IPS-20b (cell line): Measurements from ENCODE around the gene PALLD.

Experiments used
- H3K27ac ChIP-seq: one replicate; pipeline ENCODE4 v1.5.1; 2013; ENCODE audit warnings: low read length
- H3K27me3 ChIP-seq: 2 replicates; pipeline ENCODE4 v1.6.1; 2013; ENCODE audit warnings: mild to moderate bottlenecking, low read length, inconsistent platforms; ENCODE audit not compliant: insufficient read depth
- H3K36me3 ChIP-seq: 2 replicates; pipeline ENCODE4 v1.6.1; 2013; ENCODE audit warnings: low read depth, mild to moderate bottlenecking, inconsistent platforms, low read length, moderate library complexity; ENCODE audit not compliant: insufficient read depth
- H3K4me1 ChIP-seq: 2 replicates; pipeline ENCODE4 v1.6.1; 2013; ENCODE audit warnings: mild to moderate bottlenecking, control low read depth, inconsistent platforms, low read length, moderate library complexity; ENCODE audit not compliant: insufficient read depth
- H3K4me3 ChIP-seq: 2 replicates; pipeline ENCODE4 v1.5.1; 2013; ENCODE audit warnings: mild to moderate bottlenecking, low read length, inconsistent platforms
- H3K9ac ChIP-seq: 2 replicates; pipeline ENCODE4 v1.6.1; 2013; ENCODE audit warnings: low read depth, mild to moderate bottlenecking, inconsistent platforms, low read length, moderate library complexity
- H3K9me3 ChIP-seq: 2 replicates; pipeline ENCODE4 v1.6.1; 2013; ENCODE audit warnings: mild to moderate bottlenecking, low read depth, low read length, inconsistent platforms; ENCODE audit not compliant: insufficient read depth

Gene PALLD

DNA sequence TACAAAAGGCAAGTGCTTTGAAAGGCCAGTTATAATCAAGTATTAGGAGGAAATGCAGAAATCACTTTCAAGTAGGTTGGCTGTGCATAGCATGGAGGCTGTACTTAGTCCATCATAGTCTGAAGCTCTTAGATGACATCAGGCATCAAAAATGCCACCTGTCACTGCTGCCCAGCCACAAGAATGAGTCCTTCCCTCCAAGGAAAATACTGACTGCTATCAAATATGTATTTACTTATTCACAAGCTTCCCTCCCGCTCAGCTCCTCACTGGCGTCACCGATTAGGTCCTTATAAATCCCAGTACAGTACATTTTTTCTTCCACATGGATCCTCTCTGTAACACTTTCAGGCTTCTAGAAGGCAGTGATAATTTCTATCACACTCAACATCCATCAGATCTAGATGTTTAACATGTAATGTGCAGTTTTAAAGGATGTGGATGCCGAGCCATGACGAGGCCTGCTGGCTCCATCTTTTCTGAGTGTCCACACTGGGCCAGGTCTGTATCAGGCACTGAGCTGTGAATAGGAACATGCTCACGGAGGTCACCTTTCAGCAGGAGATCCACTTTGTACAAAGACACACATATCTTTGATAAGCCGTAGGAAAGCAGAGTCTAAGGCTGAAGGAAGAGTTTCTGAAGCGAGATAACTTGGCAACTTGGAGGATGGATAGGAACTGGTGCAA lies 121.9 kb downstream of the PALLD start:
- Histone ChIP-seq H3K27ac (no peak overlapping the region), H3K4me3 (no peak overlapping the region), H3K36me3 (no peaks in the 10 kb centered on the region), H3K9me3 (no peaks in the 10 kb centered on the region), H3K9ac (no peak overlapping the region), H3K27me3 (no peaks in the 10 kb centered on the region), H3K4me1 (peaks cover 26% of the 10 kb centered on the region)

DNA sequence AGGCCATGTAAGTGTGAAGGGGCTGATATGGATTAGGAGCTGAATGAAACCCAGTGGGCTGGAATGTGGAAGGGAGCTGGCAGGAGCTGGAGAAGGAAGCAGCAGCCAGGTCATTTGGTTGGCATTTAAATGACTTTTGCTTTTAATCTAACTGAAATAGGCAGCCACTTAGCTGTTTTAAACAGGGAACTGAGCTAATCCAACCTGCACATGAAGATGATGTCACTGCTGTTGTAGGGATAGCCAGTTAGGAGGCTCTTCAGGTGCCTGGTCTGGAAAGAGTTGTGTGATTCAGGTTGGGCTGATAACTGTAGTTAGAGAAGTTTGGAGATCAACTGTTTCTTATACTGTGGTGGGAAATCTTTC lies 122.4 kb downstream of the PALLD start:
- Histone ChIP-seq H3K36me3 (no peaks in the 10 kb centered on the region), H3K4me1 (peaks cover 26% of the 10 kb centered on the region), H3K27me3 (no peaks in the 10 kb centered on the region), H3K4me3 (no peak overlapping the region), H3K9me3 (no peaks in the 10 kb centered on the region), H3K9ac (no peak overlapping the region), H3K27ac (no peak overlapping the region)

DNA sequence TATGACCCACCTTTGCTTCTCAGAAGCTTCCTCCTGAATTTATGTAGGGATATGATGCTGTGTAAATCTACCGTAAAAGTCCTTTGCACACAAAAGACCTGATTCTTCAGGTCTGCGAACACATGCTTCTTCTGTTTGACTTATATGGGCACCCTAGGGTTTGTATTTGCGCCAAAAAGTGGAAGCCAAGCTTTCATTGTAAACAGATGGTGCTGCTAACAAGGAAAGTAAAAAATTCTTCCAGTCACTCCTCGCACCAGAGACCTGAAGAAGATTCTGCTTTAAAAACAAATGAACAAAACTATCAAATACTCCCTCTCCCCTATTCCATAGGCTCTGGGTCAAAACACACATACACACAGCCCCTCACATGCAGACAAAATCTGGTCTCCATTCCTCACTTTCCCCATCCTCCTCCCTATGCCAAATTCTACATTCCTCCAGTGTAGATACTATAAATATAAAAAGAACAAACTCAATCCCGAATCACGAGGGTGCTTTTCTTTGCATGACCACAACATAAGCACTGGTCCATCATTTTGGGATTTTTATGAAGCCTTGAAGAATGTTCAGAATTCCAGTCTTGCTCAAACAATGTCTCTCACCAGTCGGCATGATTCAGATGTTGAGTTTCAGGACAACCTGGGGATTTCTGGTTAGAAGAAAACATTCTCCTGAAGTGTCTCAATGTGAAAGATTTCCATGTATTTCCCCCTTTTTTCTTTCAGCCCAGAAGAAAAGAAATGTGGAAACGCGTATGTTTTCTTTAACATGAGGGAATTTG lies 125.1 kb downstream of the PALLD start:
- Histone ChIP-seq H3K9me3 (no peaks in the 10 kb centered on the region), H3K4me1 (peaks cover 7% of the 10 kb centered on the region; the same call in 1 of the 2 replicates), H3K9ac (no peak overlapping the region), H3K36me3 (no peaks in the 10 kb centered on the region), H3K27me3 (no peaks in the 10 kb centered on the region), H3K4me3 (no peak overlapping the region), H3K27ac (no peak overlapping the region)

DNA sequence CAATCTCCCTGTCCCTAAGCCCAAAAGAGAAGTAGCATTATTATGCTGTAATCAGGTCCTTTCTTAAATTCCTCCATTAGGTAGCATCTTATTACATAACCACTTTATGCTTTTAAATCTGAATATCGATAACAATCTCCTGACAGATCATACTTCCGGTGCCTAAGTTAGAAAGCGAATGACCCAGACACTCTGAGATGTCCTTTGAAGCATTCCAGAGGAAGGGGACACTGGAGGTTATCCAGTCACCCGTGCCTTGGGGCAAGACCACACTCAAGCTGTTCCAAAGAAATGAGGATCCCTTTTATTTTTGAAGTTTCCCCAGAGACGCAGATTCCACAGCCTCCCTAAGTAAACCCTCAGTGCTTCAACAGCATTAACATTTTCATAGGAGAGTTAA lies 125.7 kb downstream of the PALLD start:
- H3K4me1 ChIP-seq = peaks cover 7% of the 10 kb centered on the region; the same call in 1 of the 2 replicates
- H3K4me3 ChIP-seq = no peak overlapping the region
- no peaks in the 10 kb centered on the region for H3K27me3 ChIP-seq
- no peaks in the 10 kb centered on the region for H3K36me3 ChIP-seq
- no peak overlapping the region for H3K27ac ChIP-seq
- no peak overlapping the region for H3K9ac ChIP-seq
- H3K9me3 ChIP-seq = no peaks in the 10 kb centered on the region

DNA sequence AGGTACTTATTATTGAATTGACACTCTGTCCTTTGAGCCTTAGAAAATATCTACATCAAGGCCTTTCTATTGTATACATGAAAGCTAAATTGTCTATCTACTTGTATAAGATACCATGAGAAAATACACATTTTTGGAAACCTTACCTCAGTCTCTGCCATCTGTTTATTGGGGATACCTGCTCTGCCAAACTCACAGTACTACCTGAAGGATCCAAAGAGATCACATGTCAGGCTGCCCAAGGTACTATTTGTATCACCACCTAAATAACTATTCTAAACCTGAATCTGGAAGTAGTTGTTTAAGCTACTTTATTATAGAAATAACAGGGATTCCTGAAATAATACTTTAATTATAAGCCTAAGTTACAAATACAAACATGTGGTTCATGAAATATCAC lies 126.2 kb downstream of the PALLD start:
- H3K9me3 ChIP-seq = no peaks in the 10 kb centered on the region
- H3K4me1 ChIP-seq = peaks cover 7% of the 10 kb centered on the region; the same call in 1 of the 2 replicates
- H3K4me3 ChIP-seq = no peak overlapping the region
- H3K36me3 ChIP-seq = no peaks in the 10 kb centered on the region
- no peak overlapping the region for H3K9ac ChIP-seq
- no peak overlapping the region for H3K27ac ChIP-seq
- no peaks in the 10 kb centered on the region for H3K27me3 ChIP-seq

DNA sequence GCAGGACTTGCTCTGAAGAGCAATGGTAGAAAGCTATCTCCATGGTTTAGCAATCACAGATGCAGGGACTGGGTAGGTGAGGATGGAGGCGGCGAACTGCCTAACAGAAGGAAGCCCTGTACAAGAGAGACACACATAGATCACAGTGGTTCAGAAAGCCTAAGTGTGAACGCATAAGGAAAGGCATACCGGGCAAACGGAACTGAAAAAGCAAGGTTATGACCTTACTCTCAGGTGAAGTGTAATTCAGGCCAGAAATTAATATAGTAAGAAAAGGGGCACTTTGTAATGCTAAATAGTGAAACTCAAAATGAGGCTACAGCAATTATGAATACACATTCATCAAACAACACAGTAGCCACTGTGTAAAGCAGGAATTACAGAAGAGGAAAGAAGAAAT lies 126.6 kb downstream of the PALLD start:
- H3K9me3 ChIP-seq = no peaks in the 10 kb centered on the region
- H3K9ac ChIP-seq = no peak overlapping the region
- H3K4me1 ChIP-seq = peaks cover 7% of the 10 kb centered on the region; the same call in 1 of the 2 replicates
- H3K4me3 ChIP-seq = no peak overlapping the region
- no peak overlapping the region for H3K27ac ChIP-seq
- H3K27me3 ChIP-seq = no peaks in the 10 kb centered on the region
- no peaks in the 10 kb centered on the region for H3K36me3 ChIP-seq

DNA sequence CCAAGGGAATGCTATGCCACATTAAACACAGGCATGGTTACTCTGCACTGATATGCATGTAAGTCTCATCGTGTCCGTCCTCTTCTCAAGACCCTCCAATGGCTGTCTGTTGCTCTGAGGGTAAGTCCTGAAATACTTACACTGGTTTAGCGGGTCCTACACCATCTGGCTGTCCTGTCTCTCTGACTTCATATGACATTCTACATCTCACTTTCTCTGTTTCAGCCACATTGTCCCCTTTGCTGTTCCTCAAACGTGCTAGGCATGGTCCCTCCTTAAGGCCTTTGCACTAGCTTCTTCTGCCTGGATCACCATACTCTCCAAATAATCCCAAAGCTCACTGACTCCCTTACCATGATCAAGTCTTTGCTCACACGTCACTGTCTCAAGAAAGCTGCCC lies 131.4 kb downstream of the PALLD start:
- Histone ChIP-seq H3K27ac (no peak overlapping the region), H3K4me1 (peaks cover 12% of the 10 kb centered on the region; the same call in 1 of the 2 replicates), H3K4me3 (no peak overlapping the region), H3K9ac (no peak overlapping the region), H3K36me3 (no peaks in the 10 kb centered on the region), H3K9me3 (no peaks in the 10 kb centered on the region), H3K27me3 (peaks cover 18% of the 10 kb centered on the region)

DNA sequence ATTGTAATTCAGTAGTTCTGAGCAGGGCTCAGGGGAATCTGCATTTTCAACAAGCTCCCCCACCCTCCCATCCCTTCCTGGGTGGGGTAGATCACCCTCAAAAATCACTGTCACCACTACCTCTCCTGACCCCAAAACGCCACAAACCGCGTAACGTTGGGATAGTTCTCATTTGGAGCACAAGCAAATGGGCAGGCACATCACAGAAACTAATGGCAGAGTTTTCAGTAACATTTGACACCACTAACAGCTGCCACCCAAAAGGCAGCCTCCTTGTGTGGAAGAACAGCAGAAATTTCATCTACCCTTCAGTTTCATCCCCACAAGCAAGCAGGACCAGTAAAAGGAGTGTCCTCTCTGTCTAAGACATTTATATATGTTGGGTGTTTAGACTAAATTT lies 132.7 kb downstream of the PALLD start:
- Histone ChIP-seq H3K4me3 (no peak overlapping the region), H3K4me1 (peaks cover 15% of the 10 kb centered on the region; the same call in 1 of the 2 replicates), H3K27ac (no peak overlapping the region), H3K9ac (no peak overlapping the region), H3K36me3 (no peaks in the 10 kb centered on the region), H3K27me3 (peaks cover 18% of the 10 kb centered on the region), H3K9me3 (no peaks in the 10 kb centered on the region)

DNA sequence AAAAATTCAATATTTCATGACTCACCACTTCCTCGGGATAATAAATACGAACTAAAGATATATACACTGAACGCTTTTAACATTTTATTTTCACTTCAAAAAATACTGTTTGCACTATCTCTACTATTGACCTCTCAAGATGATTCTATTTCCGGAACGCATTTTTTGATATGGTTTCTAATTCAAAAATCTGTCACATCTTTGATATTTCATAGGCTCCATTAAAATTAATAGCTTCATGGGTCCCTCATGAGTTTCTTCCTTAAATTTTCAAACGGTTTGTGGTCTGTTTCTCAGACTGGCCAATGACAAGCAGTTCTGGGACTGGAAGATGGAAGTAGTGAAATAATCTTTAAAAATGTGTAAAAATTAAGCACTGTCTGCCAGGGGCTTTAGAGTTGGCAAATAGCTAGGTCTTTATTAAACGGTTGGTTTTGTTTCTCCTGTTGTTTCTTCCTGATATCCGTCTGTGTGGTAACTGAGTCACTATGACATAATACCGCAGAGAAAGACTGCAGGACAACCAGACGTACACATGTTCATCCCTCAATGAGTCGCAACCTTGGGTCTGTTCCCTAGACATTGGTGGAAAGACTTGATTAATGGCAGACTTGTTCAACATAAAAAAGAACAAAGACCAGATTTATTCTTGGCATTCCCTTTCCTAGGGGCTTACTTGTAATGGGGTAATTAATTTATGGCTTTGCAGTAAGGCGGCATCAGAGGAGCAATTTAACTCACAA lies 133.8 kb downstream of the PALLD start:
- Histone ChIP-seq H3K27me3 (peaks cover 18% of the 10 kb centered on the region), H3K4me1 (peaks cover 15% of the 10 kb centered on the region; the same call in 1 of the 2 replicates), H3K4me3 (peak overlapping the region; percentile 91), H3K9me3 (no peaks in the 10 kb centered on the region), H3K36me3 (no peaks in the 10 kb centered on the region), H3K27ac (no peak overlapping the region), H3K9ac (peak overlapping the region; percentile 71; the same call in 1 of the 2 replicates)

DNA sequence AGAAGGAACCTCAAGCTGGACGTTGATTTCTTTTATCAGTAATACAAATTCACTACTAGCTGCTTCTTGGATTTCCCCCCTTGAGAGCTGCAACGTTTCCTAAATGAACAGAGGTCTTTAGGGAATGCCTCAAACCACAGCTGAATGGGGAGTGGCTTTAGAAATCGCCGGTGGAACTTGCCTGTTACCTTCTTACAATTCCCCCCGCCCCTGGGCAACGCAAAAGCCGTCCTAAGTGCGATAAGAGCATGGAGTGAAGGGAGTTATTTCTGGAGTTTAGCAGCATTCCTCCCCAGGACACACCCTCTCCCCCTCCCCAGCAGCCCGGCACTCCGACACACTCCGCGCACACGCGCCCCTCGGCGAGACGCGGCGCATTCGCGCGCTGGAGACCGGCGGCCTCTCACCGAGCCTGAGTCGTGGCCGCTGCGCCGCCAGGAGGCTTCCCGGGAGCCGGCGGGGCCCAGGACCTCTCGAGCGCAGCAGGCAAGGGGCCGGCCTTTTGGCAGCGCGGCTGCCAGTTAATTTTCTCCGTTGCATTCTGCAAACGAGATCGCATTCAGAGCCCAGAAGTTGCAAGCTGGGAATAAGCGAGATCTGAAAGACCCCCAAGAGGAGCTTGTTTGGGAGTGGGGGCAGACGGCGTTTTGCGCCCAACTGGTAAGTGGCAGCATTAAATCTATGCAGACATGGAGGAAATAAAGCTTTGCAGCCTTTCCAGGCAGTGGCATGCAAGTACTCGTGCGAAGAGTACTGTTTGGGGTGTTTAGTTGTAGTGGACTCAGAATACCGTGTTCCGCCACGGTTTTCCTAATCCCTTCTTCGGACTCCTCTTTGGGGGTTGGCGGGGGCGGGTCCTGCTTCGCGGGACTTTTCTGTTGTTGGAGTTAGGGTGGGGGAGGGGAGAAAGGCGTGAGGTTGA lies 134.7 kb downstream of the PALLD start:
- Histone ChIP-seq H3K27ac (no peak overlapping the region), H3K9ac (peak overlapping the region; percentile 71), H3K4me1 (peaks cover 15% of the 10 kb centered on the region; the same call in 1 of the 2 replicates), H3K9me3 (no peaks in the 10 kb centered on the region), H3K36me3 (no peaks in the 10 kb centered on the region), H3K27me3 (peaks cover 18% of the 10 kb centered on the region), H3K4me3 (peak overlapping the region; percentile 91)

DNA sequence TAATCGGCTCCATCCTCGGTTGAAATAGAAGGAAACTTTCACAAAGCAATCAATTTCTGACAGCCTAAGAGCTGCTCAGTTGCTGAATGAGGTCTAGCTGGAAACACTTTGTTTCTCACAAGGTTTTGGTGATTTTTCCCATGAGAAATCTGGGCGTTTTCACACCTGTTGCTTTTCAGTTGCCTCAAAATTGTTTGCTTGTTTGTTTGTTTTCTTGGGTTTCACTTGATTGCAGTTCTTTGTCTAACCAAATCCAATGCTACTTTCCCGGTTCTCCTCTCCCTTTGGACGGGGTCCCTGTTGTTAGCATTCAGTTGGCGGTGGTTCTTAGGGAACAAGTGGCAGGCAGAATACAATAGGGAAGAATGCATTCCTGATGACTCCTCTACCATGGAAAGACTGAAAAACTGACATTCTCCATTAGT lies 135.5 kb downstream of the PALLD start:
- peak overlapping the region; percentile 91 for H3K4me3 ChIP-seq
- H3K27me3 ChIP-seq = peaks cover 18% of the 10 kb centered on the region
- H3K9ac ChIP-seq = peak overlapping the region; percentile 71
- H3K36me3 ChIP-seq = no peaks in the 10 kb centered on the region
- no peaks in the 10 kb centered on the region for H3K9me3 ChIP-seq
- no peak overlapping the region for H3K27ac ChIP-seq
- H3K4me1 ChIP-seq = peaks cover 15% of the 10 kb centered on the region; the same call in 1 of the 2 replicates
